ENCODE measurements around the gene CEP126.

DNA sequence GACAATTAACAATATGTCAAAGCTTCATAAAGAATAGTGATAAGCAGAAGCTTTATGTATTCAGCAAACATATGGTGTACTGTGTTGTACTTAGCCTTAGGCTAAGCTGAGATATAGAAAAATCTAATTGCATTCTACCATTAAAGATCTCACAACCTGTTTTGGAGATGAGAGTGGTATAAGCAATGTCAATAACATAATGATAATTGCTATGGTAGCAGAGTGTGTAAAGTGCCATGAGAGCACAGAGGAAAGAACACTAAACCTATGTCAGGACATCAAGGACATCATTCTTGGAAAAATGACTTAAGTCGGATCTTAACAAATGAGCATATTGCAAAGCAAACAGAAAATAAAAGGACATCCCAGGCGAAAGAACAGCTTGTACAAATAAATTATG, 30.1 kb downstream of the CEP126 start:
- TF ChIP-seq POLR2A (IDR thresholded peaks at IDR 0.05; ENCODE audit: low read depth, low read length) (no peak), POLR2AphosphoS5 (IDR thresholded peaks at IDR 0.05; ENCODE audit: low read depth, low read length) (no peak), TAF1 (IDR thresholded peaks at IDR 0.05; ENCODE audit: borderline replicate concordance, low read depth, low read length) (no peak)

Data from GM12892 (cell line).